Kidney (tissue), 14 donors: ENCODE data around the gene IPO8. TPM values are rescaled to one million over a fixed set of nuclear protein-coding genes. Genes with fewer than 3 reads are reported as not detected.

ENCODE experiments used
- DNase-seq, 5 donors: peaks; one replicate each; pipeline ENCODE4 v3.0.0-alpha.2; 2013 to 2020
- FAIRE-seq: peaks from 2 replicates; lab custom pipeline; 2012; peaks lifted over from hg19 to GRCh38; lab: Jason Lieb, UNC
- H3K27ac ChIP-seq, 2 donors: one replicate each; pipeline ENCODE4 v1.7.0; 2013; ENCODE audit warnings: low read depth in 2 of 2, low read length in 2 of 2, inconsistent platforms in 1 of 2
- H3K27me3 ChIP-seq: one replicate; pipeline ENCODE4 v1.7.1; 2013; ENCODE audit warnings: low read length, inconsistent platforms; ENCODE audit not compliant: control insufficient read depth, insufficient read depth
- H3K36me3 ChIP-seq, 3 donors: one replicate each; pipeline versions ENCODE4 v1.7.0 to v1.7.1; 2013; ENCODE audit warnings: low read length in 3 of 3, control low read depth in 1 of 3, inconsistent platforms in 1 of 3; ENCODE audit not compliant: insufficient read depth in 3 of 3, control insufficient read depth in 2 of 3
- H3K4me1 ChIP-seq, 3 donors: one replicate each; pipeline versions ENCODE4 v1.7.0 to v1.7.1; 2013; ENCODE audit warnings: low read length in 3 of 3, inconsistent platforms in 1 of 3, low read depth in 1 of 3; ENCODE audit not compliant: control insufficient read depth in 2 of 3, insufficient read depth in 2 of 3
- H3K4me3 ChIP-seq, 3 donors: one replicate each; pipeline versions ENCODE4 v1.7.0 to v1.8.1; 2013; ENCODE audit warnings: low read length in 3 of 3, control low read depth in 1 of 3, inconsistent platforms in 1 of 3
- H3K9ac ChIP-seq, 3 donors: one replicate each; pipeline versions ENCODE4 v1.7.0 to v1.7.1; 2013; ENCODE audit warnings: low read length in 3 of 3, control low read depth in 1 of 3, inconsistent platforms in 1 of 3
- H3K9me3 ChIP-seq, 3 donors: one replicate each; pipeline versions ENCODE4 v1.7.0 to v1.7.1; 2013; ENCODE audit warnings: low read length in 3 of 3, control low read depth in 1 of 3, inconsistent platforms in 1 of 3; ENCODE audit not compliant: control insufficient read depth in 2 of 3, insufficient read depth in 1 of 3
- CTCF ChIP-seq: IDR thresholded peaks from 3 replicates; pipeline ENCODE4 v1.5.1; 2012; ENCODE audit warnings: mild to moderate bottlenecking, moderate library complexity, borderline replicate concordance; ENCODE audit not compliant: insufficient read depth; ENCODE audit errors: extremely low read depth
- intact Hi-C: fragments of 100-400 bp; cut with DNase I; formaldehyde crosslinking; loops from one replicate; pipeline ENCODE4 v1.11.1; 2022
- polyA plus RNA-seq: library from polyadenylated mRNA; stranded (reverse); fragments of 350-450 nt; fragmentation: Illumina TruSeq; extraction: RNeasy Lipid Tissue Mini Kit (QIAGEN cat#74804); gene quantifications from one replicate; pipeline ENCODE4 v1.2.3, GENCODE V29; 2014; ENCODE audit warnings: low read depth, low replicate concordance; ENCODE audit not compliant: insufficient read depth
- total RNA-seq: library from RNA; stranded (reverse); fragmentation: NEBNext Ultra II Directional; extraction: Animal tissue kit (Norgen Biotek cat#: 25700); gene quantifications from one replicate; pipeline ENCODE4 v1.2.1, GENCODE V29; 2021
- donor health status: control.
- donor health status: control.
- donor health status: control.
- donor health status: control.
- donor health status: control.
- donor health status: DM: yes; HTN: yes; CAD: no.
- donor health status: Normal renal cell carcinoma (clear cell type).

IPO8 gene
- total and polyA plus RNA-seq, 2 donors from 2014 or later: 19.5 to 63.3 TPM

DNA sequence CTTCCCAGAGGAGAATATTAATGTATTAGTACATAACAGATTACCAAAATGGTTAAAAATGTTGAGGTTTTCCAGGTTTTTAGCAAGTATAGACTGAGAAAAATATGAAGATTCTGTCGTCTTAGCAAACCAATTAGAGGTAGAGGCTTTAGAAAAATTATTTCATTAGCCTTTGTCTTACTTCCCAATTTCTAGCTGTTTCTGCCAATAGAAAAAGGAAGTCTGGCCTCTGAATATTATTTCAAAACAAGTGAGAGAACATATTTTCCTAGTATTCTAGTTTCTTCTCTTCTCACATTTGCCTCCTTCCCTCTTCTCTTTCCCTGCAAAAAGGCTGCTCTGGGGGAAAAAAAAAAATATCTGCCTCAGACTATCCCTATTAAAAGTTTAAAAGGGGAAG is 16.4 kb downstream of the IPO8 start:
- Histone ChIP-seq H3K36me3 (peaks cover 4 to 26% (median 8%) of the 10 kb centered on the region in 3 donors), H3K9ac (no peak overlapping the region), H3K4me1 (no peaks in the 10 kb centered on the region), H3K27me3 (no peaks in the 10 kb centered on the region), H3K27ac (no peak overlapping the region), H3K4me3 (no peak overlapping the region), H3K9me3 (no peaks in the 10 kb centered on the region)
- intact Hi-C loops: no loop called here
- no peak for DNase-seq
- no peak for TF ChIP-seq CTCF
- FAIRE-seq: no peak

DNA sequence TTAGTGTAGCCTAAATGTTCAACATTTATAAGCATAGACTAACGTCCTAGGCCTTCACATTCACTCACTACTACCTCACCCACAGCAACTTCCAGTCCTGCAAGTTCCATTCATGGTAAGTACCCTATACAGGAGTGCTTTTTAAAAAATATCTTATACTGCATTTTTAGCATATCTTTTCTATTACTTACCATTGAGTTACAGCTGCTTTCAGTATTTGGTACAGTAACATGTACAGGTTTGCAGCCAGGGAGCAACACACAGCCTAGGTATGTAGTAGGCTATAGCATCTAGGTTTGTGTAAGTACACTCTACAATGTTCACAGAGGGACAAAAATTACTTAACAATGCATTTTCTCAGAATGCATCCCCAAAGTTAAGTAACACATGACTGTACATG is 17.4 kb downstream of the IPO8 start:
- Histone ChIP-seq H3K9ac (no peak overlapping the region), H3K27ac (no peak overlapping the region), H3K4me1 (no peaks in the 10 kb centered on the region), H3K9me3 (no peaks in the 10 kb centered on the region), H3K36me3 (peaks cover 4 to 32% (median 8%) of the 10 kb centered on the region in 3 donors), H3K27me3 (no peaks in the 10 kb centered on the region), H3K4me3 (no peak overlapping the region)
- DNase-seq (no peak), FAIRE-seq (no peak)
- intact Hi-C loops: no loop called here
- TF ChIP-seq CTCF: no peak

DNA sequence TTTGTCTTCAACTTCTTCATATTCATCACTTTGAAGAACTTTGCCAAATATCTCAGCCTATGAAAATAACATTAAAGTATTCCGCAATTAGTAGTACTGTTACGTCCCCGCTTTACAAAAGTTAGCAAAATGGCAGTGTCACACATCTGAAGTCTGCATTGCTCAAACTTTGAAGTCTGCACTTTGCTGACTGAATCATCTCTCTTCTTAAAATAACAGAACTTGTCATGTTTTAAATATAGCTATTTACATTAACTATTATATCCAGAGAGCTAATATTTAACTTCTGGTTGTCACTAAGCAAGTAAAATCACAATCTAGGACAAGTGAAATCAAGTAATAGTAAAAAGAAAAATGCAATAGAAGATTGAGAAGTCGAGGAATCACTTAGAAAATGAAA is 34.5 kb downstream of the IPO8 start:
- peaks cover 7 to 8% (median 8%) of the 10 kb centered on the region in 3 donors for H3K36me3 ChIP-seq
- FAIRE-seq (no peak), DNase-seq (no peak)
- H3K4me1 ChIP-seq: no peaks in the 10 kb centered on the region
- H3K27ac ChIP-seq: no peak overlapping the region
- H3K27me3 ChIP-seq: no peaks in the 10 kb centered on the region
- H3K9ac ChIP-seq: no peak overlapping the region
- no peak for TF ChIP-seq CTCF
- H3K9me3 ChIP-seq: no peaks in the 10 kb centered on the region
- intact Hi-C loops: no loop called here
- H3K4me3 ChIP-seq: no peak overlapping the region
